Suprapubic skin (tissue), 3 donors: ENCODE results near the gene PCDHB10.

Source experiments
- POLR2A ChIP-seq, 2 donors: fragments of 450-650 bp; IDR thresholded peaks; one replicate each; pipeline ENCODE4 v1.6.1; 2017; ENCODE audit warnings: antibody characterized with exemption in 2 of 2, mild to moderate bottlenecking in 2 of 2, moderate library complexity in 2 of 2
- TF ChIP-seq, protein P1 (sequence below), 2 donors: fragments of 200-600 bp in 1 of 2; fragments of 450-650 bp in 1 of 2; sonication (generic) in 1 of 2; IDR thresholded peaks; one replicate each; pipeline ENCODE4 v1.5.1; 2016 to 2019; ENCODE audit warnings: antibody characterized with exemption in 2 of 2, mild to moderate bottlenecking in 1 of 2, moderate library complexity in 1 of 2

DNA sequence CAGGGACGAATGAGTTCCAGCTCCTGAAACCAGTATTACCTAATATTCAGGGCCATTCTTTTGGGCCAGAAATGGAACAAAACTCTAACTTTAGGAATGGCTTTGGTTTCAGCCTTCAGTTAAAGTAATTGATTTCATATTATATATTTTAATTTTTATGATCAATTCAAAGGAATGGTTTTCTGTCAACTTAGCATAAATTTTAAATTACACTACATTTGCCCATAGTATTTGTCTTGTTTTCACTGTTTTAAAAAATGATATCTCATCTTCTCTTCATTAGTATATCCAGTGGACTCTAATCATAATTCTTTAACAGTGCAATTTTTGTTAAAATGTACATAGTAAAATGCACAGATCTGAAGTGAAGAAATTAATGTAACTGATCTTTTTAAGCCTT is 11.8 kb upstream of the PCDHB10 start:
- TF ChIP-seq POLR2A (IDR thresholded peaks at IDR 0.05) = no peak
- TF ChIP-seq, protein P1, sequence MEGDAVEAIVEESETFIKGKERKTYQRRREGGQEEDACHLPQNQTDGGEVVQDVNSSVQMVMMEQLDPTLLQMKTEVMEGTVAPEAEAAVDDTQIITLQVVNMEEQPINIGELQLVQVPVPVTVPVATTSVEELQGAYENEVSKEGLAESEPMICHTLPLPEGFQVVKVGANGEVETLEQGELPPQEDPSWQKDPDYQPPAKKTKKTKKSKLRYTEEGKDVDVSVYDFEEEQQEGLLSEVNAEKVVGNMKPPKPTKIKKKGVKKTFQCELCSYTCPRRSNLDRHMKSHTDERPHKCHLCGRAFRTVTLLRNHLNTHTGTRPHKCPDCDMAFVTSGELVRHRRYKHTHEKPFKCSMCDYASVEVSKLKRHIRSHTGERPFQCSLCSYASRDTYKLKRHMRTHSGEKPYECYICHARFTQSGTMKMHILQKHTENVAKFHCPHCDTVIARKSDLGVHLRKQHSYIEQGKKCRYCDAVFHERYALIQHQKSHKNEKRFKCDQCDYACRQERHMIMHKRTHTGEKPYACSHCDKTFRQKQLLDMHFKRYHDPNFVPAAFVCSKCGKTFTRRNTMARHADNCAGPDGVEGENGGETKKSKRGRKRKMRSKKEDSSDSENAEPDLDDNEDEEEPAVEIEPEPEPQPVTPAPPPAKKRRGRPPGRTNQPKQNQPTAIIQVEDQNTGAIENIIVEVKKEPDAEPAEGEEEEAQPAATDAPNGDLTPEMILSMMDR (IDR thresholded peaks at IDR 0.05) = no peak
